SK-N-SH treated with all-trans-retinoic acid at 6 μM for 48 hours (cell line): ENCODE measurements around the gene ADK.

Experiments
- TCF4 ChIP-seq: fragments of 250-450 bp; sonication (Bioruptor Pico); IDR thresholded peaks from 2 replicates; pipeline ENCODE4 v1.8.0; 2021; ENCODE audit warnings: mild to moderate bottlenecking, moderate library complexity, borderline replicate concordance
- TF ChIP-seq, protein P1 (sequence below): fragments of 250-450 bp; sonication (Bioruptor Pico); IDR thresholded peaks from 2 replicates; pipeline ENCODE4 v1.8.0; 2021; ENCODE audit warnings: low read depth, mild to moderate bottlenecking, moderate library complexity, borderline replicate concordance
- TF ChIP-seq, protein P2 (sequence below): fragments of 250-450 bp; sonication (Bioruptor Pico); IDR thresholded peaks from 2 replicates; pipeline ENCODE4 v1.5.1; 2020; ENCODE audit warnings: low read depth, mild to moderate bottlenecking, moderate library complexity

DNA sequence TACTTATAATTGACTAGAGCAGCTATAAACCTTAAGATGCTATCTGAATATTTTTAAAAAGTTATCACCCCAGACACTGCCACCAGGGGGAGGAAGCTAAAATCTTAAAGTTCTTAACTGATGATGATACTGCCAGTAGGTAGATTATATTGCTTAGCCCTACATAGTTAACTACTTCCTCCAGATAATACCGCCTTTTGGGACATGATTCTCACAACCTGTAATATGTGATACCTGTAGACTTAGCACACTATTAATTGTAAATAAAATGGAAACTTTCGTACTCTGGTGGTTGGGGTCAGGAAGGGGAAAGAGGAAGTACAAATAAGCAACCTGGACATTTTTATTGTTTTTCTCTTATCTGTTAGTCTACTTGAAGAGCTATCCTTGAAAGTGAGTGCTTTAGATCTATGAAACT, 268.9 kb downstream of the ADK start:
- no peak for TF ChIP-seq TCF4 (CRISPR knock-in tag)
- TF ChIP-seq, protein P1, sequence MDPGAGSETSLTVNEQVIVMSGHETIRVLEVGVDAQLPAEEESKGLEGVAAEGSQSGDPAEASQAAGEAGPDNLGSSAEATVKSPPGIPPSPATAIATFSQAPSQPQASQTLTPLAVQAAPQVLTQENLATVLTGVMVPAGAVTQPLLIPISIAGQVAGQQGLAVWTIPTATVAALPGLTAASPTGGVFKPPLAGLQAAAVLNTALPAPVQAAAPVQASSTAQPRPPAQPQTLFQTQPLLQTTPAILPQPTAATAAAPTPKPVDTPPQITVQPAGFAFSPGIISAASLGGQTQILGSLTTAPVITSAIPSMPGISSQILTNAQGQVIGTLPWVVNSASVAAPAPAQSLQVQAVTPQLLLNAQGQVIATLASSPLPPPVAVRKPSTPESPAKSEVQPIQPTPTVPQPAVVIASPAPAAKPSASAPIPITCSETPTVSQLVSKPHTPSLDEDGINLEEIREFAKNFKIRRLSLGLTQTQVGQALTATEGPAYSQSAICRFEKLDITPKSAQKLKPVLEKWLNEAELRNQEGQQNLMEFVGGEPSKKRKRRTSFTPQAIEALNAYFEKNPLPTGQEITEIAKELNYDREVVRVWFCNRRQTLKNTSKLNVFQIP: no peak
- TF ChIP-seq, protein P2, sequence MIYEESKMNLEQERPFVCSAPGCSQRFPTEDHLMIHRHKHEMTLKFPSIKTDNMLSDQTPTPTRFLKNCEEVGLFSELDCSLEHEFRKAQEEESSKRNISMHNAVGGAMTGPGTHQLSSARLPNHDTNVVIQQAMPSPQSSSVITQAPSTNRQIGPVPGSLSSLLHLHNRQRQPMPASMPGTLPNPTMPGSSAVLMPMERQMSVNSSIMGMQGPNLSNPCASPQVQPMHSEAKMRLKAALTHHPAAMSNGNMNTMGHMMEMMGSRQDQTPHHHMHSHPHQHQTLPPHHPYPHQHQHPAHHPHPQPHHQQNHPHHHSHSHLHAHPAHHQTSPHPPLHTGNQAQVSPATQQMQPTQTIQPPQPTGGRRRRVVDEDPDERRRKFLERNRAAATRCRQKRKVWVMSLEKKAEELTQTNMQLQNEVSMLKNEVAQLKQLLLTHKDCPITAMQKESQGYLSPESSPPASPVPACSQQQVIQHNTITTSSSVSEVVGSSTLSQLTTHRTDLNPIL (CRISPR knock-in tag): no peak
